Endothelial cell of umbilical vein (primary cell): ENCODE data around the gene SPEF1. TPM values are rescaled to one million over a fixed set of nuclear protein-coding genes. Genes with fewer than 3 reads are reported as not detected.

Experiments
- BruUV-seq: library from RNA; stranded (reverse); fragments of 400-500 nt; replicated peaks from 2 replicates; lab custom pipeline; 2021; lab: Mats Ljungman, UMichigan
- CTCF ChIA-PET: fragments of 300-600, 350-600 bp; sonication (Branson Sonifier 250); formaldehyde crosslinking; loops from one replicate; lab custom pipeline; 2021; ENCODE audit warnings: antibody characterized with exemption, inconsistent platforms; lab: Charles Lee
- POLR2A ChIA-PET: fragments of 300-600, 350-600 bp; sonication (Branson Sonifier 250); formaldehyde crosslinking; loops from one replicate; lab custom pipeline; 2021; ENCODE audit warnings: antibody characterized with exemption, inconsistent platforms; lab: Charles Lee
- DNase-seq: peaks from one replicate; pipeline ENCODE4 v3.0.0-alpha.2; 2011; ENCODE audit warnings: low read depth, low spot score
- FAIRE-seq: peaks from 2 replicates; lab custom pipeline; 2011; peaks lifted over from hg19 to GRCh38; lab: Jason Lieb, UNC
- H2AFZ ChIP-seq: 2 replicates; pipeline ENCODE4 v1.6.0; 2012; ENCODE audit warnings: low read depth, low read length, control low read depth, inconsistent platforms
- H3K27ac ChIP-seq: 2 replicates; pipeline ENCODE4 v1.5.1; 2011; ENCODE audit warnings: low read depth, mild to moderate bottlenecking, control low read depth, low read length, moderate library complexity; ENCODE audit not compliant: insufficient read depth
- H3K27me3 ChIP-seq, 2 experiments: 2 replicates each; pipeline versions ENCODE4 v1.6.0 to v1.6.1; 2011; ENCODE audit warnings: low read length in 2 of 2, mixed read lengths in 1 of 2; ENCODE audit not compliant: control insufficient read depth in 2 of 2, insufficient read depth in 2 of 2
- H3K36me3 ChIP-seq, 2 experiments: 2 replicates in 1 of 2; 3 replicates in 1 of 2; pipeline ENCODE4 v1.5.1; 2011; ENCODE audit warnings: low read length in 2 of 2, mild to moderate bottlenecking in 1 of 2, moderate library complexity in 1 of 2; ENCODE audit not compliant: control insufficient read depth in 2 of 2, insufficient read depth in 2 of 2; ENCODE audit errors: extremely low read depth in 1 of 2
- H3K4me1 ChIP-seq: 3 replicates; pipeline ENCODE4 v1.5.1; 2011; ENCODE audit warnings: mild to moderate bottlenecking, low read length; ENCODE audit not compliant: control insufficient read depth, insufficient read depth; ENCODE audit errors: extremely low read depth
- H3K4me2 ChIP-seq: 2 replicates; pipeline ENCODE4 v1.6.1; 2011; ENCODE audit warnings: low read length, control low read depth, mixed read lengths; ENCODE audit not compliant: insufficient read depth
- H3K4me3 ChIP-seq, 3 experiments: fragments of 200-600 bp in 1 of 3; sonication (generic), shearing (Covaris generic) in 1 of 3; replicated peaks in 1 of 3; 2 replicates each; pipeline ENCODE4 v1.5.1; 2011 to 2016; ENCODE audit warnings: control low read depth in 3 of 3, low read length in 3 of 3, mild to moderate bottlenecking in 2 of 3, inconsistent platforms in 1 of 3, low read depth in 1 of 3, moderate library complexity in 1 of 3; ENCODE audit not compliant: insufficient read depth in 1 of 3
- H3K79me2 ChIP-seq: 2 replicates; pipeline ENCODE4 v1.6.0; 2012; ENCODE audit warnings: low read length, inconsistent platforms; ENCODE audit not compliant: control insufficient read depth, insufficient read depth
- H3K9ac ChIP-seq: replicated peaks from 2 replicates; pipeline ENCODE3; 2011; ENCODE audit warnings: low read length, control low read depth; ENCODE audit not compliant: insufficient read depth; ENCODE audit errors: extremely low read depth
- H3K9me1 ChIP-seq: replicated peaks from 3 replicates; pipeline ENCODE4 v1.6.0; 2011; ENCODE audit warnings: mild to moderate bottlenecking, low read length; ENCODE audit not compliant: control insufficient read depth, insufficient read depth; ENCODE audit errors: extremely low read depth
- H3K9me3 ChIP-seq: replicated peaks from 2 replicates; pipeline ENCODE4 v1.5.1; 2012; ENCODE audit warnings: low read length, inconsistent platforms; ENCODE audit not compliant: control insufficient read depth, insufficient read depth
- H4K20me1 ChIP-seq: replicated peaks from 2 replicates; pipeline ENCODE3; 2011; ENCODE audit warnings: mild to moderate bottlenecking, low read length; ENCODE audit not compliant: control insufficient read depth, insufficient read depth; ENCODE audit errors: extremely low read depth
- CTCF ChIP-seq, 2 donors: IDR thresholded peaks; 1 replicate in 1 of 2; 2 replicates in 1 of 2; pipeline ENCODE4 v1.5.1; 2011; ENCODE audit warnings: low read length in 2 of 2, mild to moderate bottlenecking in 2 of 2, moderate library complexity in 2 of 2, control low read depth in 1 of 2, inconsistent platforms in 1 of 2, low read depth in 1 of 2; ENCODE audit not compliant: insufficient read depth in 1 of 2; ENCODE audit errors: extremely low read depth in 1 of 2
- EZH2 ChIP-seq: IDR thresholded peaks from 2 replicates; pipeline ENCODE4 v1.6.1; 2012; ENCODE audit warnings: borderline replicate concordance, low read depth, mild to moderate bottlenecking, moderate library complexity, low read length, inconsistent platforms; ENCODE audit not compliant: severe bottlenecking
- FOS ChIP-seq: IDR thresholded peaks from 2 replicates; pipeline ENCODE4 v1.6.1; 2011; ENCODE audit warnings: mild to moderate bottlenecking, low read length, moderate library complexity, borderline replicate concordance; ENCODE audit not compliant: insufficient read depth
- GATA2 ChIP-seq: IDR thresholded peaks from 2 replicates; pipeline ENCODE4 v1.7.0; 2011; ENCODE audit warnings: low read depth, mild to moderate bottlenecking, moderate library complexity, mixed read lengths, low read length; ENCODE audit not compliant: insufficient read length, insufficient read depth
- JUN ChIP-seq: IDR thresholded peaks from 2 replicates; pipeline ENCODE4 v1.6.1; 2011; ENCODE audit warnings: borderline replicate concordance, low read depth; ENCODE audit not compliant: insufficient read length, insufficient read depth
- MAX ChIP-seq: IDR thresholded peaks from 2 replicates; pipeline ENCODE4 v1.6.1; 2011; ENCODE audit not compliant: insufficient read depth, insufficient read length
- MYC ChIP-seq: IDR thresholded peaks from one replicate; pipeline ENCODE4 v1.6.1; 2011; ENCODE audit warnings: mild to moderate bottlenecking, low read depth, low read length
- POLR2A ChIP-seq: IDR thresholded peaks from 2 replicates; pipeline ENCODE4 v1.6.1; 2012; ENCODE audit warnings: low read depth, mild to moderate bottlenecking, control low read depth, low read length
- POLR2AphosphoS5 ChIP-seq: IDR thresholded peaks from 2 replicates; pipeline ENCODE4 v1.6.1; 2012; ENCODE audit warnings: low read depth, mild to moderate bottlenecking, control low read depth, low read length, moderate library complexity; ENCODE audit not compliant: insufficient read depth
- dilution Hi-C: fragments of 300-500 bp; cut with MboI; formaldehyde crosslinking; loops from one replicate; pipeline ENCODE4 v1.15.0; 2019; ENCODE audit warnings: low sequenced_read_pairs; ENCODE audit not compliant: extremely low pct_ligation_motif_present
- intact Hi-C: fragments of 100-400 bp; cut with micrococcal nuclease; formaldehyde crosslinking; loops from one replicate; pipeline ENCODE4 v1.10.0; 2022
- polyA plus RNA-seq, 4 experiments: library from polyadenylated mRNA; depleted of rRNA in 3 of 4; stranded (reverse) in 3 of 4; unstranded in 1 of 4; fragments of >200 nt; gene quantifications; 2 replicates each; pipeline versions ENCODE4 v1.2.1 to v1.2.3, GENCODE V29; 2011 to 2012; ENCODE audit warnings: missing spikeins in 1 of 4
- total RNA-seq: library from RNA; stranded (reverse); gene quantifications from 2 replicates; pipeline ENCODE4 v1.2.3, GENCODE V29; 2021

The SPEF1 gene
- total and polyA plus RNA-seq, 2 donors (not counting 3 experiments of a cell fraction or from before 2014, with no cell fraction given), result 0.07 to 0.44 TPM

GRCh38 chr20:3765171-3765882 is 15.9 kb downstream of the SPEF1 start:
- Histone ChIP-seq H4K20me1 (no peaks in the 10 kb centered on the region), H3K27me3 (no peaks in the 10 kb centered on the region), H3K9me3 (no peaks in the 10 kb centered on the region), H3K9ac (no peak overlapping the region), H3K4me2 (no peak overlapping the region), H3K27ac (no peak overlapping the region), H3K4me3 (no peak overlapping the region), H3K9me1 (no peaks in the 10 kb centered on the region), H3K4me1 (peaks cover 25% of the 10 kb centered on the region), H3K79me2 (peaks cover 13% of the 10 kb centered on the region), H3K36me3 (no peaks in the 10 kb centered on the region), H2AFZ (no peak overlapping the region)
- DNase-seq (no peak), FAIRE-seq (no peak)
- dilution Hi-C loops, result no loop called here
- TF ChIP-seq POLR2AphosphoS5 (no peak), MYC (no peak), CTCF (IDR thresholded peaks at IDR 0.05; ENCODE audit: extremely low read depth in 1 of 2, insufficient read depth in 1 of 2, low read depth in 1 of 2, low read length in 2 of 2) (no peak), MAX (no peak), FOS (no peak), EZH2 (no peak), JUN (no peak), POLR2A (no peak), GATA2 (no peak)
- ChIA-PET POLR2A (no interaction called here), CTCF (interaction anchor here (0.7 to 6.5 kb wide), 5 partner anchors 10 to 90 kb away, joined by 3 to 76 read pairs (median 7); partner anchors contain the start of gene SPEF1)
- intact Hi-C loops, result loop anchor here (5.0 kb wide), 1 partner anchor 358 kb away; the partner anchor contains the start of gene DNAAF9
- BruUV-seq, result no TSS peak
